NCI-H2196 treated with DMSO at 0.1 percent for 48 hours (cell line): ENCODE results near the gene ARHGAP10.

Experiments used
- DNase-seq: peaks from one replicate; lab custom pipeline; 2025; ENCODE audit not compliant: unreplicated experiment; lab: John Stamatoyannopoulos, UW

Gene ARHGAP10

DNA sequence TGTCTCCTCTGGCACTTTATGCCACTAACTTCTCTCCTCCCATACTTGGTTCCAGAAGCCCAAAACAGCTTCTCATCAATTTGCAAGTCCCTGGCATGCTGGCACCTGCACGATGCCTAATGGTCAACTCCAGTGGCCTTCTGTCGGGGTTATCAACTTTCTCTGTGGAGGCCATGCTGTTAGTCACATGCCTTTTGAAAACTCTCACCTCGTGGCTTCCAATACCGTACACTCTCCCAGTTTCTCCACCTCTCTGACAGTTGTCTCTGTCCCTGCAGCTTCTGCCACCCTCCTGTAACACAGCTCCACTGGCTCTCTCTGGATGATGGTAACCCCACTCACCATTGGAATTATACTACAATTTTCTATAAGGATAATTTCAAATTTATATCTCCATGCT lies 386.3 kb downstream of the ARHGAP10 start:
- DNase-seq = no peak

DNA sequence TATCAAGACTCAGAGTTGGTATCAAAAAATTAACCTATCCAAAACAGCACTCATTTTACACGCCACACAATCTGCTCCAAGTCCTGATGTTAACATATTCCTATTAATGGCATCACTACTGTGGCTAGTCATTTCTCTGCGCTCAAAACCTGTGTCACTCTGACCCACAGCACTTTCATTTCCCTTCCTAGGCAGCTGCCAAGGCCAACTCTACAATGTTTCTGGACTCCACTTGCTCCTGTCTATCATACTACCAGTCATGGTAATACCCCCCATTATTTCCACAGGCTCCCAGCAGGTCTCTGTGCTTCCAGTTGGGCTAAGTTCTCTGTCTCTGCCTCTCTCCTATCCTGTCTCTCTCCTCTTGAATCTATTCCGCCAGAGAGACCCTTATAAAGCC lies 386.7 kb downstream of the ARHGAP10 start:
- no peak for DNase-seq

DNA sequence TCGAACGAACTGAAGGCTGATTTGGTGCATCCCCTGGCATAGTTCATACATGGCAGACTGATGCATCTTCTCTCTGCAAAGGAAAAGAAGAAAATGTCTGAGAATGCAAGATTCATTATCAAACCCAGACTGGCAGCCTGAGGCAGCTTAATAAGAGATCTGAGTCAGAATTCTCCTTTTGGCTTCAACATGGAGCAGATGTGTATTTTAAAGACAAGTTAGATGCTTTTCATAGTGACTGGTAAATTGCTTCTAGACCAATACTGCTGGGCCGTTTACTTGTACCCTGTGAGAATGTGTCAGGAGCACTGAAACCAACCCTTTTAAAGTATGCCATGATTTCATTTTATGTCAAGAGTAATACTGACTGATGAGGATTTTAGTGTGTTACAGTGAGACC lies 388.3 kb downstream of the ARHGAP10 start:
- no peak for DNase-seq
